Lower leg skin (tissue), 4 donors: ENCODE data around the gene PRKX. TPM values are rescaled to one million over a fixed set of nuclear protein-coding genes. Genes with fewer than 3 reads are reported as not detected.
"Not testable (repeated sequence)": the region's sequence is repeated elsewhere in the genome, so short reads cannot be mapped to it uniquely, and the experiment has no call there.

ENCODE experiments used
- DNase-seq, 2 donors: peaks; one replicate each; pipeline ENCODE4 v3.0.0-alpha.2; 2019; ENCODE audit warnings: low spot score in 2 of 2
- H3K4me3 ChIP-seq: fragments of 200-600 bp; sonication (generic); 2 replicates; pipeline ENCODE4 v1.5.1; 2017; ENCODE audit warnings: mild to moderate bottlenecking, low read depth; ENCODE audit not compliant: poor library complexity, severe bottlenecking
- POLR2A ChIP-seq, 2 donors: fragments of 450-650 bp; IDR thresholded peaks; one replicate each; pipeline ENCODE4 v1.6.1; 2016 to 2017; ENCODE audit warnings: antibody characterized with exemption in 2 of 2, mild to moderate bottlenecking in 1 of 2, moderate library complexity in 1 of 2
- WGBS, 2 donors: methylation state at CpG; one replicate each; pipeline ENCODE4 v1.1.5; 2018; 5-methylcytosine and 5-hydroxymethylcytosine counted together
- intact Hi-C: fragments of 100-400 bp; cut with DNase I; formaldehyde crosslinking; loops from one replicate; pipeline ENCODE4 v1.15.0; 2023; ENCODE audit warnings: low total_unique reads
- total RNA-seq, 4 donors: library from RNA; depleted of rRNA; stranded (reverse); fragments of >200 nt; gene quantifications; one replicate each; pipeline ENCODE4 v1.1.0, GENCODE V29; 2016
- TF ChIP-seq, protein P1 (sequence below), 3 donors: fragments of 450-650 bp; IDR thresholded peaks; one replicate each; pipeline ENCODE4 v1.5.1; 2016; ENCODE audit warnings: antibody characterized with exemption in 3 of 3, mild to moderate bottlenecking in 3 of 3, moderate library complexity in 2 of 3

The PRKX gene
- total RNA-seq, 4 donors from 2014 or later = 21.3 to 29.2 (median 23.9) TPM

DNA sequence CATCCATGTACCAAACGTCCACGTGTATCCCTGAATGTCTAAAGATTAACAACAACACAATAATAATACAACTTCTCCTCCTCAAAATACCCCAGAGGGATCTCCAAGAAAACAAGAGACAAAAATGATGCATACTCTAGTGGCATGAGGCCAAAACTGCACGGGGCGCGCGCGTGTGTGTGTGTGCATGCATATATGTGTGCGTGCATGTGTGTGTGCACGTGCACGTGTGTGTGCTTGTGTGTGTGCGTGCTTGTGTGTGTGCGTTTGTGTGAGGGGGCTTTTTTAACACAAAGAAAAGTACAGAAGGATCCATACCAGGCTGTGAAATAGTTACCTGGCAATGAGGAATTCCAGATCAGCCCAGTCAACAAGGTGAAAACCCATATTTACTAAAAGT lies 48.5 kb downstream of the PRKX start:
- WGBS, 2 donors = 90 to 92% methylated on average over 12 of the region's 12 CpGs
- no peak overlapping the region for H3K4me3 ChIP-seq
- intact Hi-C loops = no loop called here
- TF ChIP-seq, protein P1, sequence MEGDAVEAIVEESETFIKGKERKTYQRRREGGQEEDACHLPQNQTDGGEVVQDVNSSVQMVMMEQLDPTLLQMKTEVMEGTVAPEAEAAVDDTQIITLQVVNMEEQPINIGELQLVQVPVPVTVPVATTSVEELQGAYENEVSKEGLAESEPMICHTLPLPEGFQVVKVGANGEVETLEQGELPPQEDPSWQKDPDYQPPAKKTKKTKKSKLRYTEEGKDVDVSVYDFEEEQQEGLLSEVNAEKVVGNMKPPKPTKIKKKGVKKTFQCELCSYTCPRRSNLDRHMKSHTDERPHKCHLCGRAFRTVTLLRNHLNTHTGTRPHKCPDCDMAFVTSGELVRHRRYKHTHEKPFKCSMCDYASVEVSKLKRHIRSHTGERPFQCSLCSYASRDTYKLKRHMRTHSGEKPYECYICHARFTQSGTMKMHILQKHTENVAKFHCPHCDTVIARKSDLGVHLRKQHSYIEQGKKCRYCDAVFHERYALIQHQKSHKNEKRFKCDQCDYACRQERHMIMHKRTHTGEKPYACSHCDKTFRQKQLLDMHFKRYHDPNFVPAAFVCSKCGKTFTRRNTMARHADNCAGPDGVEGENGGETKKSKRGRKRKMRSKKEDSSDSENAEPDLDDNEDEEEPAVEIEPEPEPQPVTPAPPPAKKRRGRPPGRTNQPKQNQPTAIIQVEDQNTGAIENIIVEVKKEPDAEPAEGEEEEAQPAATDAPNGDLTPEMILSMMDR (IDR thresholded peaks at IDR 0.05) = no peak
- TF ChIP-seq POLR2A (IDR thresholded peaks at IDR 0.05) = no peak
- DNase-seq = peak in 1 of 2 donors; percentile 65

DNA sequence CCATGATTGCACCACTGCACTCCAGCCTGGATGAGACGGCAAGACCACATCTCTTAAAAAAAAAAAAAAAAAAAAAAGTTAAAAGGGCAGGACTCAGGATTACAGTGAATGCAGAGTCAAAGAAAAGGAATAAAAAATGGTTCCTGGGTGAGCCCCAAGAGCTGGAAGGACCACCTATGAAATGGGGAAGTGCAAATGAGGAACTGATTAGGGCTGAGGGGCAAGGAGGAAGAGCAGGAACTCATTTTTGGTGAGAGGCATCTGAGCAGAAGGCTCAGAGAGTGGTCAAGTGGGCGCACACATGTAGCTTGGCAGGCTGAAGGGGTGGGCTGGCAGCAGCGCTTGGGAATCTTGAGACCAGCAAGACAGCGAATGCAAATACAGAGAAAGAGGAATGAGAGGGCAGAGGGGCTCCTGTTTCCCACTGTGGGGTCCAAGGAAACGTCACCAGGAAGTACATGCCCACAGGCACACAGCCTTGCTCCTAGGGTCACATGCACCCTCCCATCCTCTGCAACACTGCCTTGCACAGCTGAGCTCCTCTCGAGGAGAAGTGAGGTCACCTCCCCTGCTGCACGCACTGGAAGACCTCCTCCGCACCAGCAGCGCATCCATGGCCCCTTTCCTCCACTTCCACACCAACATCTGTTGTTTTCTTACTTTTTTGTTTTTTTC lies 49.7 kb downstream of the PRKX start:
- H3K4me3 ChIP-seq, intact Hi-C loops: not testable (repeated sequence)
- WGBS, 2 donors = 77% methylated on average over 9 of the region's 9 CpGs
- peak; percentile 13 to 76 for DNase-seq

DNA sequence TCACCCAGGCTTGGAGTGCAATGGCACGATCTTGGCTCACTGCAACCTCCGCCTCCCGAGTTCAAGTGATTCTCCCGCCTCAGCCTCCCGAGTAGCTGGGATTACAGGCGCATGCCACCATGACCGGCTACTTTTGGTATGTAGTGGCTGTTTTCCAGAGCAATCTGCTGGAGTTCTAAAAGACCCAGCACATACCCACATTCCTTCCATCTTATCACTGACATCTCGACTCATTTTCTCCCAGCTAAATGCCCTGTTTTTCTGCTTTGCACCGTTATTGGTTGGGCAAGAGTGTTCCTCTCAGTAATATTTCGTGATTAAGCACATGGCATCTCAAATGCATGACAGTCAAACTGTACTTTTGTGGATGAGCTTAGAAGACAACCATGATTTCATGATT lies 53.7 kb downstream of the PRKX start:
- intact Hi-C loops = loop anchor here (10.0 kb wide), 2 partner anchors 45 to 145 kb away; no protein-coding TSS in a partner anchor
- no peak overlapping the region for H3K4me3 ChIP-seq
- DNase-seq = peak in 1 of 2 donors; percentile 10
- WGBS, 2 donors = 67 to 84% methylated on average over 10 of the region's 10 CpGs
- TF ChIP-seq, protein P1 (IDR thresholded peaks at IDR 0.05) = no peak
- TF ChIP-seq POLR2A (IDR thresholded peaks at IDR 0.05) = no peak

DNA sequence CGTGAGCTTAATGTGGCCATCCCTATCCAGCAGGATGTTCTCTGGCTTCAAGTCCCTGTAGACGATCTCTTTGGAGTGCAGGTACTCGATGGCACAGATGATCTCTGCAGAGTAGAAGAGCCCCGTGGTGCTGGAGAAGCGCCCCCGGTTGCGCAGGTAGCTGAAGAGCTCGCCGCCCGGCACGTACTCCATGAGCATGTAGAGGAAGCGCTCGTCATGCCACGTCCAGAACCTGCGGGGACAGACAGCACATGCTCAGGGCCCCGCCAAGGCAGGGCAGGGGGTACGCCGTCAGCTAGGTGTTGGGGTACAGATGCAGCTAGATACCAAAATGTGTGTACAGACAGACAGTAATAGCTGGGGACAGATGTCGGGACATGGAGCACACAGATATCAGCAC lies 58.3 kb downstream of the PRKX start:
- intact Hi-C loops = loop anchor here (10.0 kb wide), 2 partner anchors 50 to 150 kb away; no protein-coding TSS in a partner anchor
- TF ChIP-seq POLR2A (IDR thresholded peaks at IDR 0.05) = no peak
- TF ChIP-seq, protein P1 (IDR thresholded peaks at IDR 0.05) = no peak
- peak in 1 of 2 donors; percentile 76 for DNase-seq

GRCh38 chrX:3653111-3653510 lies 60.3 kb downstream of the PRKX start:
- intact Hi-C loops = loop anchor here (10.0 kb wide), 2 partner anchors 52 to 152 kb away; no protein-coding TSS in a partner anchor
- no peak for TF ChIP-seq POLR2A (IDR thresholded peaks at IDR 0.05)
- TF ChIP-seq, protein P1 (IDR thresholded peaks at IDR 0.05) = no peak
- 94 to 96% methylated on average over 13 of the region's 13 CpGs for WGBS, 2 donors

More for the DNA sequence above, 58.3 kb downstream of the PRKX start:
- WGBS, 2 donors = 92 to 96% methylated on average over 6 to 19 of the region's 19 CpGs
- no peak overlapping the region for H3K4me3 ChIP-seq

DNA sequence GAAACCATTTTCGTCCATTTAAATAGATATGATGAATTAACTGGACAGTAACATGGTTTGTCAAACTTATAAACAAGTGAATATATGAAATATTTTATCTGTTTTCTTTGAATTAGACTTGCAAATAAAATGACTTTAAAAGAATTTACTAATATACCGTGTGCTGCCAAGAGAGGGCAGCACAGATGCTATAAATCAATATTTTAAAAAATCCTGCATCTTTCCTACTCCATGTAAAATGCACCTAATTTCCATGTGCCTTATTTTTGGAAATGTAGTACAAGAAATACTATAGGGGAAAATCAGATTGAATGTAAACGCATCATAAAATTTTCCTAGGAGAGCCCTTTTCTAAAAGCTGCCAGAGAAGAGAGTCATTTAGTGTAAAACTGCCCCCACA lies 62.2 kb downstream of the PRKX start:
- H3K4me3 ChIP-seq = no peak overlapping the region
- DNase-seq = no peak
- TF ChIP-seq POLR2A (IDR thresholded peaks at IDR 0.05) = no peak
- TF ChIP-seq, protein P1 (IDR thresholded peaks at IDR 0.05) = no peak
- intact Hi-C loops = loop anchor here (10.0 kb wide), 2 partner anchors 54 to 154 kb away; no protein-coding TSS in a partner anchor
- WGBS, 2 donors = 29 to 33% methylated on average over 3 of the region's 3 CpGs

More at GRCh38 chrX:3653111-3653510, 60.3 kb downstream of the PRKX start:
- no peak overlapping the region for H3K4me3 ChIP-seq
- peak in 1 of 2 donors; percentile 80 for DNase-seq
